B cell (primary cell): Measurements from ENCODE around the gene P4HA1. TPM values are rescaled to one million over a fixed set of nuclear protein-coding genes. Genes with fewer than 3 reads are reported as not detected.

ENCODE experiments used
- ATAC-seq: fragments of 200-7000 bp; cut with Tn5 transposase; one replicate; pipeline ENCODE4 v1.10.0; 2021; ENCODE audit warnings: low read depth, mild to moderate bottlenecking, moderate number of reproducible peaks, moderate library complexity
- CTCF ChIA-PET: fragments of 350-600 bp; sonication (Branson Sonifier 250); formaldehyde crosslinking; loops from one replicate; lab custom pipeline; 2021; ENCODE audit warnings: antibody characterized with exemption, inconsistent platforms; lab: Charles Lee
- POLR2A ChIA-PET: fragments of 350-600 bp; sonication (Branson Sonifier 250); formaldehyde crosslinking; loops from one replicate; lab custom pipeline; 2021; ENCODE audit warnings: antibody characterized with exemption; lab: Charles Lee
- DNase-seq: peaks from one replicate; pipeline ENCODE4 v3.0.0; 2013
- H2AFZ ChIP-seq: 2 replicates; pipeline ENCODE4 v1.6.1; 2012; ENCODE audit warnings: mild to moderate bottlenecking, low read depth, low read length; ENCODE audit not compliant: insufficient read depth, poor library complexity, severe bottlenecking
- H3K27ac ChIP-seq, 2 donors: 1 replicate in 1 of 2; 2 replicates in 1 of 2; pipeline ENCODE4 v1.5.1; 2012 to 2013; ENCODE audit warnings: low read length in 2 of 2, mild to moderate bottlenecking in 2 of 2, moderate library complexity in 1 of 2
- H3K27me3 ChIP-seq, 4 experiments: fragments of 200-600 bp in 1 of 4; sonication (generic) in 1 of 4; replicated peaks in 1 of 4; 1 replicate in 2 of 4; 2 replicates in 2 of 4; pipeline versions ENCODE4 v1.6.1 to v1.7.0; 2013 to 2016; ENCODE audit warnings: low read length in 3 of 4, mild to moderate bottlenecking in 2 of 4, mixed read lengths in 1 of 4, moderate library complexity in 1 of 4; ENCODE audit not compliant: insufficient read depth in 4 of 4, control insufficient read depth in 3 of 4; ENCODE audit errors: control extremely low read depth in 1 of 4
- H3K36me3 ChIP-seq, 2 experiments: replicated peaks in 1 of 2; 1 replicate in 1 of 2; 2 replicates in 1 of 2; pipeline versions ENCODE4 v1.6.1 to v1.7.1; 2013; ENCODE audit warnings: low read length in 1 of 2; ENCODE audit not compliant: insufficient read depth in 2 of 2, control insufficient read depth in 1 of 2; ENCODE audit errors: control extremely low read depth in 1 of 2, extremely low read depth in 1 of 2
- H3K4me1 ChIP-seq, 2 donors: fragments of 200-600 bp in 1 of 2; sonication (generic) in 1 of 2; 1 replicate in 1 of 2; 2 replicates in 1 of 2; pipeline versions ENCODE4 v1.5.1 to v1.6.1; 2013 to 2017; ENCODE audit warnings: low read length in 2 of 2; ENCODE audit not compliant: control insufficient read depth in 2 of 2, insufficient read depth in 2 of 2
- H3K4me2 ChIP-seq: replicated peaks from 2 replicates; pipeline ENCODE3; 2012; ENCODE audit warnings: mild to moderate bottlenecking, low read depth, low read length; ENCODE audit not compliant: poor library complexity, severe bottlenecking
- H3K4me3 ChIP-seq, 5 experiments: fragments of 200-600 bp in 1 of 5; sonication (generic) in 1 of 5; 1 replicate in 3 of 5; 2 replicates in 2 of 5; pipeline versions ENCODE4 v1.5.1 to v1.7.0; 2011 to 2016; ENCODE audit warnings: low read length in 4 of 5, mild to moderate bottlenecking in 4 of 5, low read depth in 2 of 5, control low read depth in 1 of 5, moderate library complexity in 1 of 5; ENCODE audit not compliant: insufficient read depth in 1 of 5; ENCODE audit errors: control extremely low read depth in 1 of 5, extremely low read depth in 1 of 5
- H3K79me2 ChIP-seq: fragments of 200-600 bp; sonication (generic); one replicate; pipeline ENCODE4 v1.6.0; 2016; ENCODE audit warnings: low read length; ENCODE audit not compliant: control insufficient read depth, insufficient read depth
- H3K9ac ChIP-seq: fragments of 200-600 bp; sonication (generic); 2 replicates; pipeline ENCODE4 v1.6.1; 2017; ENCODE audit warnings: mild to moderate bottlenecking, low read length, moderate library complexity
- H3K9me3 ChIP-seq, 3 donors: one replicate each; pipeline versions ENCODE4 v1.6.1 to v1.7.1; 2013; ENCODE audit warnings: low read length in 2 of 3; ENCODE audit not compliant: control insufficient read depth in 2 of 3, insufficient read depth in 1 of 3; ENCODE audit errors: control extremely low read depth in 1 of 3
- H4K20me1 ChIP-seq: 2 replicates; pipeline ENCODE4 v1.6.0; 2012; ENCODE audit warnings: mild to moderate bottlenecking, low read length; ENCODE audit not compliant: insufficient read depth, control insufficient read depth, poor library complexity, severe bottlenecking
- H3K27ac Mint-ChIP-seq: one replicate; pipeline ENCODE4 v1.8.0; 2021; ENCODE audit warnings: mixed read lengths
- H3K27me3 Mint-ChIP-seq: one replicate; pipeline ENCODE4 v1.8.0; 2021; ENCODE audit warnings: mixed read lengths
- H3K4me1 Mint-ChIP-seq: one replicate; pipeline ENCODE4 v1.8.0; 2021; ENCODE audit warnings: mixed read lengths
- H3K4me3 Mint-ChIP-seq: one replicate; pipeline ENCODE4 v1.8.0; 2021; ENCODE audit warnings: mixed read lengths
- H3K9me3 Mint-ChIP-seq: one replicate; pipeline ENCODE4 v1.8.0; 2022; ENCODE audit warnings: mixed read lengths; ENCODE audit not compliant: insufficient read depth
- EZH2 ChIP-seq: IDR thresholded peaks from 2 replicates; pipeline ENCODE4 v1.6.1; 2012; ENCODE audit warnings: borderline replicate concordance, low read depth, mild to moderate bottlenecking, moderate library complexity, low read length; ENCODE audit not compliant: insufficient read depth, poor library complexity, severe bottlenecking
- WGBS: methylation state at CpG from one replicate; pipeline ENCODE4 v1.1.5; 2013; ENCODE audit warnings: missing lambda C conversion rate; ENCODE audit not compliant: insufficient coverage; 5-methylcytosine and 5-hydroxymethylcytosine counted together
- intact Hi-C: fragments of 100-400 bp; cut with micrococcal nuclease; formaldehyde crosslinking; loops from one replicate; pipeline ENCODE4 v1.10.0; 2022
- polyA plus RNA-seq: library from polyadenylated mRNA; depleted of rRNA; stranded (reverse); fragments of >200 nt; gene quantifications from 2 replicates; pipeline ENCODE4 v1.2.3, GENCODE V29; 2012
- total RNA-seq, 2 donors: library from RNA; stranded (reverse); fragments of 120-200 nt in 1 of 2; gene quantifications; 1 replicate in 1 of 2; 2 replicates in 1 of 2; pipeline versions ENCODE4 v1.2.3 to v1.2.4, GENCODE V29; 2013 to 2022
- TF ChIP-seq, protein P1 (sequence below): fragments of 200-600 bp; IDR thresholded peaks from one replicate; pipeline ENCODE4 v1.8.0; 2022; ENCODE audit warnings: antibody characterized with exemption, mild to moderate bottlenecking

The P4HA1 gene
- total and polyA plus RNA-seq, 2 donors (not counting 1 experiment from before 2014, with no cell fraction given): 12.8 to 19.0 TPM

DNA sequence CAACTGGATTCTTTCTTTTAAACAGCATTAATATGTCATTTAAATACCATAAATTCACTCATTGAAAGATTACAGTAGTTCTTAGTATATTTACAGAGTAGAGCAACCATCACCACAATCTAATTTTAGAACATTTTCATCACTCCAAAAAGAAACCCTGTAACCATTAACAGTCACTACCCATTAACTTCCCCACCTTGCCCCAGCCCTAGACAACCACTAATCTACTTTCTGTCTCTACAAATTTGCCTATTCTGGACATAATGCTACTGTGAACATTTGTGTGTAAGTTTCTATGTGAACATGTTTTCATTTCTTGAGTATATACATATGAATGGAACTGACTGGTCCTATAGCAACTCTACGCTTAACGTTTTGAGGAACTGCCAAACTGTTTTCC lies 42.4 kb downstream of the P4HA1 start:
- no peaks in the 10 kb centered on the region for H3K79me2 ChIP-seq
- no peak for ATAC-seq
- ChIA-PET CTCF (no interaction called here), POLR2A (no interaction called here)
- H3K9me3 Mint-ChIP-seq: no peaks in the 10 kb centered on the region
- H3K4me1 Mint-ChIP-seq: peaks cover 1% of the 10 kb centered on the region
- intact Hi-C loops: no loop called here
- no peak overlapping the region for H2AFZ ChIP-seq
- TF ChIP-seq EZH2: no peak
- TF ChIP-seq, protein P1, sequence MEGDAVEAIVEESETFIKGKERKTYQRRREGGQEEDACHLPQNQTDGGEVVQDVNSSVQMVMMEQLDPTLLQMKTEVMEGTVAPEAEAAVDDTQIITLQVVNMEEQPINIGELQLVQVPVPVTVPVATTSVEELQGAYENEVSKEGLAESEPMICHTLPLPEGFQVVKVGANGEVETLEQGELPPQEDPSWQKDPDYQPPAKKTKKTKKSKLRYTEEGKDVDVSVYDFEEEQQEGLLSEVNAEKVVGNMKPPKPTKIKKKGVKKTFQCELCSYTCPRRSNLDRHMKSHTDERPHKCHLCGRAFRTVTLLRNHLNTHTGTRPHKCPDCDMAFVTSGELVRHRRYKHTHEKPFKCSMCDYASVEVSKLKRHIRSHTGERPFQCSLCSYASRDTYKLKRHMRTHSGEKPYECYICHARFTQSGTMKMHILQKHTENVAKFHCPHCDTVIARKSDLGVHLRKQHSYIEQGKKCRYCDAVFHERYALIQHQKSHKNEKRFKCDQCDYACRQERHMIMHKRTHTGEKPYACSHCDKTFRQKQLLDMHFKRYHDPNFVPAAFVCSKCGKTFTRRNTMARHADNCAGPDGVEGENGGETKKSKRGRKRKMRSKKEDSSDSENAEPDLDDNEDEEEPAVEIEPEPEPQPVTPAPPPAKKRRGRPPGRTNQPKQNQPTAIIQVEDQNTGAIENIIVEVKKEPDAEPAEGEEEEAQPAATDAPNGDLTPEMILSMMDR: no peak
- no peak overlapping the region for H3K4me2 ChIP-seq
- H3K4me3 Mint-ChIP-seq: no peak overlapping the region
- H3K4me3 ChIP-seq: no peak overlapping the region
- no CpG with 5 or more reads among the region's 2 CpGs for whole genome bisulfite sequencing
- H4K20me1 ChIP-seq: no peaks in the 10 kb centered on the region
- no peaks in the 10 kb centered on the region for H3K27me3 Mint-ChIP-seq
- H3K4me1 ChIP-seq: no peaks in the 10 kb centered on the region
- H3K27ac ChIP-seq: no peak overlapping the region
- no peak for DNase-seq
- no peaks in the 10 kb centered on the region for H3K27me3 ChIP-seq
- peaks cover 6 to 26% of the 10 kb centered on the region in 2 experiments for H3K36me3 ChIP-seq
- peak overlapping the region; percentile 29 for H3K27ac Mint-ChIP-seq
- H3K9ac ChIP-seq: no peak overlapping the region
- H3K9me3 ChIP-seq: no peaks in the 10 kb centered on the region

- DNase-seq (no peak), ATAC-seq (no peak)
- no peak overlapping the region for H2AFZ ChIP-seq
- WGBS: 100% methylated on average over 3 of the region's 4 CpGs
- intact Hi-C loops: no loop called here
- no peaks in the 10 kb centered on the region for H3K79me2 ChIP-seq
- no peak overlapping the region for H3K4me3 ChIP-seq
- H3K9ac ChIP-seq: no peak overlapping the region
- CTCF ChIA-PET: interaction anchor here (0.6 to 1.2 kb wide), 2 partner anchors 43 to 579 kb away, joined by 3 read pairs; partner anchors contain the start of gene P4HA1
- H3K4me1 Mint-ChIP-seq: peaks cover 1% of the 10 kb centered on the region
- no peak for TF ChIP-seq EZH2
- TF ChIP-seq, protein P1: no peak
- no peaks in the 10 kb centered on the region for H3K4me1 ChIP-seq
- H3K9me3 ChIP-seq: no peaks in the 10 kb centered on the region
- no peak overlapping the region for H3K27ac Mint-ChIP-seq
- no peak overlapping the region for H3K27ac ChIP-seq
- H3K27me3 Mint-ChIP-seq: no peaks in the 10 kb centered on the region
- no peak overlapping the region for H3K4me3 Mint-ChIP-seq
- no peaks in the 10 kb centered on the region for H3K27me3 ChIP-seq
- H3K4me2 ChIP-seq: no peak overlapping the region
- POLR2A ChIA-PET: interaction anchor here (0.7 kb wide), 1 partner anchor 696 kb away, joined by 3 read pairs; no protein-coding TSS in a partner anchor
- no peaks in the 10 kb centered on the region for H3K9me3 Mint-ChIP-seq
- no peaks in the 10 kb centered on the region for H4K20me1 ChIP-seq
- H3K36me3 ChIP-seq: peaks cover 9 to 26% of the 10 kb centered on the region in 2 experiments
Measured at GRCh38 chr10:73053275-73053674, 43.4 kb downstream of the P4HA1 start.
